K562 (cell line): ENCODE measurements around the gene GAS2L1. TPM values are rescaled to one million over a fixed set of nuclear protein-coding genes. Genes with fewer than 3 reads are reported as not detected.

Experiments used
- ATAC-seq: fragments of 200-7000 bp; cut with Tn5 transposase; 3 replicates; pipeline ENCODE4 v1.9.1; 2020; ENCODE audit warnings: moderate library complexity
- BruUV-seq: library from RNA; stranded (reverse); fragments of 400-500 nt; replicated peaks from 2 replicates; lab custom pipeline; 2021; lab: Mats Ljungman, UMichigan
- CTCF ChIA-PET: fragments of 300-600 bp; formaldehyde crosslinking; extraction: SDS; loops from one replicate; lab custom pipeline; 2021; ENCODE audit warnings: low intra/inter-chr PET ratio; lab: Yijun Ruan, JAX
- POLR2A ChIA-PET: fragments of 300-600, 350-650 bp; sonication (Branson Sonifier 250); formaldehyde crosslinking; extraction: SDS; loops from one replicate; lab custom pipeline; 2021; ENCODE audit warnings: antibody characterized with exemption, inconsistent platforms; lab: Yijun Ruan, JAX
- DNase-seq, 4 experiments: peaks; one replicate each; pipeline versions ENCODE4 v3.0.0 to v3.0.0-alpha.2; 2011 to 2018; ENCODE audit warnings: low spot score in 3 of 4, mixed read lengths in 3 of 4; ENCODE audit errors: extremely low read depth in 1 of 4
- FAIRE-seq: peaks from 2 replicates; lab custom pipeline; 2011; peaks lifted over from hg19 to GRCh38; lab: Jason Lieb, UNC
- H2AFZ ChIP-seq: 2 replicates; pipeline ENCODE4 v1.6.0; 2011; ENCODE audit warnings: low read depth, low read length, control low read depth, inconsistent platforms
- H3K27ac ChIP-seq: fragments of 200-600 bp; 3 replicates; pipeline ENCODE4 v1.8.0; 2011; ENCODE audit warnings: low read depth, mild to moderate bottlenecking, control low read depth, inconsistent platforms, low read length, moderate library complexity, mixed read lengths; ENCODE audit errors: extremely low read depth
- H3K27me3 ChIP-seq, 2 experiments: fragments of 300-600 bp in 1 of 2; 2 replicates in 1 of 2; 3 replicates in 1 of 2; pipeline versions ENCODE4 v1.6.0 to v1.8.0; 2011; ENCODE audit warnings: inconsistent platforms in 2 of 2, low read length in 2 of 2, mild to moderate bottlenecking in 1 of 2, mixed read lengths in 1 of 2, moderate library complexity in 1 of 2; ENCODE audit not compliant: control insufficient read depth in 2 of 2, insufficient read depth in 2 of 2
- H3K36me3 ChIP-seq: fragments of 300-600 bp; 3 replicates; pipeline ENCODE4 v1.8.0; 2011; ENCODE audit warnings: mild to moderate bottlenecking, low read length, inconsistent platforms; ENCODE audit not compliant: control insufficient read depth, insufficient read depth
- H3K4me1 ChIP-seq, 2 experiments: fragments of 200-600 bp in 1 of 2; replicated peaks in 1 of 2; 2 replicates in 1 of 2; 3 replicates in 1 of 2; pipeline versions ENCODE4 v1.5.1 to v1.8.0; 2011; ENCODE audit warnings: inconsistent platforms in 2 of 2, low read length in 2 of 2, mild to moderate bottlenecking in 1 of 2, mixed read lengths in 1 of 2, moderate library complexity in 1 of 2; ENCODE audit not compliant: control insufficient read depth in 2 of 2, insufficient read depth in 2 of 2
- H3K4me2 ChIP-seq: 2 replicates; pipeline ENCODE4 v1.6.1; 2011; ENCODE audit warnings: low read length, control low read depth, inconsistent platforms, mixed read lengths; ENCODE audit not compliant: insufficient read depth
- H3K4me3 ChIP-seq: fragments of 200-600 bp; sonication (generic), shearing (Covaris generic); 2 replicates; pipeline ENCODE4 v1.5.1; 2016; ENCODE audit warnings: control low read depth, inconsistent platforms
- H3K79me2 ChIP-seq: fragments of 200-600 bp; 3 replicates; pipeline ENCODE4 v1.8.0; 2011; ENCODE audit warnings: low read length, inconsistent platforms; ENCODE audit not compliant: control insufficient read depth, insufficient read depth
- H3K9ac ChIP-seq, 2 experiments: 2 replicates each; pipeline versions ENCODE4 v1.6.0 to v1.6.1; 2011; ENCODE audit warnings: low read depth in 2 of 2, low read length in 2 of 2, control low read depth in 1 of 2, inconsistent platforms in 1 of 2, mild to moderate bottlenecking in 1 of 2, mixed read lengths in 1 of 2; ENCODE audit not compliant: insufficient read depth in 1 of 2
- H3K9me1 ChIP-seq: one replicate; pipeline ENCODE4 v1.6.0; 2011; ENCODE audit warnings: inconsistent platforms, mild to moderate bottlenecking, low read length, moderate library complexity; ENCODE audit not compliant: control insufficient read depth, insufficient read depth
- H3K9me3 ChIP-seq: replicated peaks from 2 replicates; pipeline ENCODE4 v1.5.1; 2011; ENCODE audit warnings: low read depth, low read length, inconsistent platforms; ENCODE audit not compliant: control insufficient read depth, insufficient read depth
- H4K20me1 ChIP-seq: replicated peaks from 2 replicates; pipeline ENCODE4 v1.6.1; 2011; ENCODE audit warnings: low read length, inconsistent platforms, mixed read lengths; ENCODE audit not compliant: control insufficient read depth, insufficient read depth
- EGR1 ChIP-seq: fragments of 450-650 bp; conservative IDR thresholded peaks from 2 replicates; pipeline ENCODE4 v1.6.1; 2017; ENCODE audit warnings: mild to moderate bottlenecking
- HNRNPL ChIP-seq: fragments of 200-400 bp; formaldehyde crosslinking; IDR thresholded peaks from 2 replicates; pipeline ENCODE4 v1.6.1; 2017; ENCODE audit warnings: low read depth, mild to moderate bottlenecking, low read length
- PURB ChIP-seq: sonication (generic); formaldehyde crosslinking; IDR thresholded peaks from 2 replicates; pipeline ENCODE4 v1.9.0; 2021; ENCODE audit warnings: low read depth, mild to moderate bottlenecking, missing genetic modification reagents
- RBFOX2 ChIP-seq: fragments of 200-400 bp; formaldehyde crosslinking; IDR thresholded peaks from 2 replicates; pipeline ENCODE4 v1.6.1; 2017; ENCODE audit warnings: low read depth, mild to moderate bottlenecking, low read length, moderate library complexity
- TEAD2 ChIP-seq: fragments of 450-650 bp; IDR thresholded peaks from 2 replicates; pipeline ENCODE4 v1.6.1; 2016; ENCODE audit warnings: missing genetic modification characterization, control low read depth, missing compliant biosample characterization
- ZFX ChIP-seq: sonication (generic); formaldehyde crosslinking; IDR thresholded peaks from 2 replicates; pipeline ENCODE4 v1.8.0; 2022; ENCODE audit warnings: mild to moderate bottlenecking, missing genetic modification reagents, moderate library complexity
- ZNF263 ChIP-seq: sonication (generic); formaldehyde crosslinking; IDR thresholded peaks from 2 replicates; pipeline ENCODE4 v1.8.0; 2022; ENCODE audit warnings: mild to moderate bottlenecking, missing genetic modification reagents, borderline replicate concordance
- WGBS: fragments of 100-300 bp; shearing (Covaris generic); methylation state at CpG from one replicate; pipeline ENCODE4 v1.1.6; 2016; ENCODE audit warnings: low coverage, mixed read lengths; ENCODE audit not compliant: insufficient coverage; ENCODE audit errors: missing lambda C conversion rate; 5-methylcytosine and 5-hydroxymethylcytosine counted together
- in situ Hi-C: fragments of 300-500 bp; cut with MboI; formaldehyde crosslinking; loops from 4 replicates; pipeline ENCODE4 v1.15.0; 2018; ENCODE audit warnings: inconsistent platforms, mixed read lengths
- intact Hi-C: fragments of 100-400 bp; cut with micrococcal nuclease; formaldehyde crosslinking; loops from 2 replicates; pipeline ENCODE4 v1.14.2; 2022
- polyA plus RNA-seq, 8 experiments: library from polyadenylated mRNA; depleted of rRNA in 4 of 8; stranded (reverse) in 5 of 8; unstranded in 3 of 8; fragments of >200 nt; fragmentation: Nextera tagmentation in 2 of 8; fragmentation: Illumina TruSeq in 1 of 8; extraction: Ambion mirVana in 2 of 8; extraction: Trizol in 1 of 8; gene quantifications; 2 replicates each; pipeline versions ENCODE4 v1.2.1 to v1.2.3, GENCODE V29; 2011 to 2014; ENCODE audit warnings: inconsistent platforms in 1 of 8, missing spikeins in 1 of 8
- total RNA-seq, 7 experiments: library from RNA; depleted of rRNA in 6 of 7; stranded (reverse); fragments of >200 nt in 6 of 7; fragmentation: Illumina TruSeq in 2 of 7; extraction: Trizol in 2 of 7; gene quantifications; 2 replicates each; pipeline versions ENCODE4 v1.2.1 to v1.2.3, GENCODE V29; 2011 to 2021; ENCODE audit warnings: low replicate concordance in 1 of 7

The GAS2L1 gene
- total and polyA plus RNA-seq, 9 of the 15 experiments (the other 6 are each of a cell fraction or from before 2014, with no cell fraction given): 0.56 to 19.7 (median 3.2) TPM

DNA sequence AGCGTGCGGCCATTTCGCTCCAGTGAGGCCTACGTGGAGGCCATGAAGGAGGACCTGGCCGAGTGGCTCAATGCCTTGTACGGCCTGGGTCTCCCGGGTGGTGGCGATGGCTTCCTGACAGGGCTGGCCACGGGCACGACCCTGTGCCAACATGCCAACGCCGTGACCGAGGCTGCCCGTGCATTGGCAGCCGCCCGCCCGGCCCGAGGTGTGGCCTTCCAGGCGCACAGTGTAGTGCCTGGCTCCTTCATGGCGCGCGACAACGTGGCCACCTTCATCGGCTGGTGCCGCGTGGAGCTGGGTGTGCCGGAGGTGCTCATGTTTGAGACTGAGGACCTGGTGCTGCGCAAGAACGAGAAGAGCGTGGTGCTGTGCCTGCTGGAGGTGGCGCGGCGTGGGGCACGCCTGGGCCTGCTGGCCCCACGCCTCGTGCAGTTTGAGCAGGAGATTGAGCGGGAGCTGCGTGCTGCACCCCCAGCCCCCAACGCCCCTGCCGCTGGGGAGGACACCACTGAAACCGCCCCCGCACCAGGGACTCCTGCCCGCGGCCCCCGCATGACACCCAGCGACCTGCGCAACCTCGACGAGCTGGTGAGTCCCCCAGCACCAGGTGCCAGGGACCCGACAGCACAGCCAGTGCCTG, 1.8 kb downstream of the GAS2L1 start:
- Histone ChIP-seq H3K4me2 (peak overlapping the region; percentile 81), H3K27ac (no peak overlapping the region; the same call in 2 of the 3 replicates), H3K79me2 (peaks cover 18% of the 10 kb centered on the region), H3K4me3 (no peak overlapping the region; the same call in 1 of the 2 replicates), H3K9me1 (no peaks in the 10 kb centered on the region), H3K27me3 (no peaks in the 10 kb centered on the region), H3K9ac (peak overlapping the region in 1 of 2 experiments; percentile 95; a peak in 2 of 4 replicates), H3K4me1 (peaks cover 16 to 90% of the 10 kb centered on the region in 2 experiments), H3K36me3 (peaks cover 9% of the 10 kb centered on the region; the same call in 1 of the 3 replicates), H3K9me3 (no peaks in the 10 kb centered on the region), H2AFZ (no peak overlapping the region), H4K20me1 (no peaks in the 10 kb centered on the region)
- DNase-seq (no peak), FAIRE-seq (no peak), ATAC-seq (no peak)
- intact Hi-C loops (no loop called here), in situ Hi-C loops (no loop called here)
- TF ChIP-seq RBFOX2 (peak; percentile 10; the same call in 1 of the 2 replicates), TEAD2 (tag) (no peak), EGR1 (peak; percentile 60), ZFX (CRISPR knock-in tag) (0 out of 2 replicates have a peak, but pooled peaks have one; percentile 3), ZNF263 (CRISPR knock-in tag) (no peak), PURB (CRISPR knock-in tag) (no peak), HNRNPL (peak; percentile 94; the same call in 1 of the 2 replicates)
- POLR2A ChIA-PET: interaction anchor here (0.7 kb wide), 1 partner anchor 29 kb away, joined by 3 read pairs; no protein-coding TSS in a partner anchor
- BruUV-seq: no TSS peak
- CTCF ChIA-PET: no interaction called here
- 61% methylated on average over 12 of the region's 50 CpGs for WGBS
